Nephron (organoid): ENCODE data around the gene PEPD.

Experiments used
- H3K27ac Mint-ChIP-seq, 3 experiments: 2 replicates each; pipeline ENCODE4 v1.8.0; 2020; ENCODE audit warnings: mixed read lengths in 3 of 3, mild to moderate bottlenecking in 2 of 3, moderate library complexity in 1 of 3
- H3K27me3 Mint-ChIP-seq: 2 replicates; pipeline ENCODE4 v1.8.0; 2021; ENCODE audit warnings: low read depth, mild to moderate bottlenecking, moderate library complexity, mixed read lengths
- H3K36me3 Mint-ChIP-seq: 2 replicates; pipeline ENCODE4 v1.8.0; 2020; ENCODE audit warnings: low read depth, mixed read lengths
- H3K4me1 Mint-ChIP-seq: 2 replicates; pipeline ENCODE4 v1.8.0; 2020; ENCODE audit warnings: mixed read lengths
- H3K4me3 Mint-ChIP-seq, 3 experiments: 2 replicates each; pipeline ENCODE4 v1.8.0; 2020; ENCODE audit warnings: mild to moderate bottlenecking in 3 of 3, mixed read lengths in 3 of 3, moderate library complexity in 2 of 3
- H3K9me3 Mint-ChIP-seq: 2 replicates; pipeline ENCODE4 v1.8.0; 2020; ENCODE audit warnings: mixed read lengths
- TF ChIP-seq, protein P1 (sequence below), 3 experiments: fragments of 200-600 bp; sonication (generic); IDR thresholded peaks; one replicate each; pipeline ENCODE4 v1.5.0; 2021; ENCODE audit warnings: antibody characterized with exemption in 3 of 3; ENCODE audit not compliant: unreplicated experiment in 3 of 3

Gene PEPD

DNA sequence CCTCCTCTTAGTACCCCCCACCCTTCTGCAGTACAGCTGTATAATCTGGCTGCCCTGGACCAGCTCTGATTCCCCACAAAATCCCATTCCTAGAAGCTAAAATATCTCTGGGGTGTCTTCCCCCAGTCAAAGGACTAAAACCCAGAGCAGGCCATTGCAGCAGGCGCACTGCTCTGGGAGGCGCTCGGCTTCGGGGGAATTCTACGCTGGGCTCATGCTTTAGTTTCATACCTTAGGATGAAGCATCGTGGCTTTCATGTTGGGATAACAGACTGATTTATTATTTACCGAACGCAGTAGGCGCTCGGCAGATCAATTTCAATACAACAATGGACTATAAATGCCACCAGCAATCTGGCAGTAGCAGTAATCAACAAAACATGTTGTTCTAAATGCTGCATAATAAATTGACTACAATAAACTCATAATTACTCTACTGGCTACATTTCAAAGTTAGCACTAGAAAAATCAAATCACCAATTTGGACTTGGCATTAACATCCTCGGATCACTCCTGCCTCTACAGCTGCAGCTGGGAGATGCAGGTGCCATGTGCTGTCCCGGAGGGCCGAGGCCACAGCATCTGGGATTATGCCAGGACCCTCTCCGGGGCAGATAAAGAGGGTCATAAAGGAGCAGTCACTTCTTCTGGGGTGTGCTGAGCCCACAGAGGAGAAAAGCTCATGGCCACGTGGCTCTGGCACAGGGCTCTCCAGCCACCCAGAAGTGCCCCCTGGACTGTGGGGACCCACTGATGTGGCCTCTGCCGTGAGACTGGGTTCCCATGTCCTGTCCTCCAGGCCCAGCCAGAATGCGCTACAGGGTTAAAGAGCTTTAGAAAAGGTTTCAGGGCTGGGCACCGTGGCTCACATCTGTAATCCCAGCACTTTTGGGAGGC, 112.8 kb downstream of the PEPD start:
- Mint-ChIP-seq H3K36me3 (no peaks in the 10 kb centered on the region), H3K4me3 (no peak overlapping the region), H3K27ac (no peak overlapping the region), H3K27me3 (no peaks in the 10 kb centered on the region), H3K9me3 (no peaks in the 10 kb centered on the region), H3K4me1 (peaks cover 15% of the 10 kb centered on the region)
- TF ChIP-seq, protein P1, sequence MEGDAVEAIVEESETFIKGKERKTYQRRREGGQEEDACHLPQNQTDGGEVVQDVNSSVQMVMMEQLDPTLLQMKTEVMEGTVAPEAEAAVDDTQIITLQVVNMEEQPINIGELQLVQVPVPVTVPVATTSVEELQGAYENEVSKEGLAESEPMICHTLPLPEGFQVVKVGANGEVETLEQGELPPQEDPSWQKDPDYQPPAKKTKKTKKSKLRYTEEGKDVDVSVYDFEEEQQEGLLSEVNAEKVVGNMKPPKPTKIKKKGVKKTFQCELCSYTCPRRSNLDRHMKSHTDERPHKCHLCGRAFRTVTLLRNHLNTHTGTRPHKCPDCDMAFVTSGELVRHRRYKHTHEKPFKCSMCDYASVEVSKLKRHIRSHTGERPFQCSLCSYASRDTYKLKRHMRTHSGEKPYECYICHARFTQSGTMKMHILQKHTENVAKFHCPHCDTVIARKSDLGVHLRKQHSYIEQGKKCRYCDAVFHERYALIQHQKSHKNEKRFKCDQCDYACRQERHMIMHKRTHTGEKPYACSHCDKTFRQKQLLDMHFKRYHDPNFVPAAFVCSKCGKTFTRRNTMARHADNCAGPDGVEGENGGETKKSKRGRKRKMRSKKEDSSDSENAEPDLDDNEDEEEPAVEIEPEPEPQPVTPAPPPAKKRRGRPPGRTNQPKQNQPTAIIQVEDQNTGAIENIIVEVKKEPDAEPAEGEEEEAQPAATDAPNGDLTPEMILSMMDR (IDR thresholded peaks at IDR 0.05; ENCODE audit: unreplicated experiment in 3 of 3), result no peak

DNA sequence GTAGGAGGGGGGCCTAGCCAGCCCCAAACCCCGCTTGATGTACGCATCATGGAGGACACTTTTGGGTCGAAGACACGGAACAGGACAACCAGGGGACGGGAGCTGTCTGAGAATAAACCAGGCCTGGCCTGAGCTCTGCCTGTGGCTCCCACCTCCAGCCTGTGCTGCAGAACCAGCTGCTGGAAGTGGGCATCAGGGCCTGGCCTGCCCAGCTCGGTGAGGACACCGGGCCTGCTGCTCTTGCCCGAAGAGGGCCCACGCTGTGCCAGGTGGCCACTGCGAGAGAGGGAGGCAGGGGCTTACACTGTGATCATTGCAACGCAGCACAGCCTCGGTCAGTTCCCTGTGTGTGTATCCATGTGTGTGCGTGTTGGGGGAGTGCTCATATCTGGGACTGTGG, 113.5 kb downstream of the PEPD start:
- no peaks in the 10 kb centered on the region for H3K36me3 Mint-ChIP-seq
- no peaks in the 10 kb centered on the region for H3K27me3 Mint-ChIP-seq
- H3K4me3 Mint-ChIP-seq, result no peak overlapping the region

DNA sequence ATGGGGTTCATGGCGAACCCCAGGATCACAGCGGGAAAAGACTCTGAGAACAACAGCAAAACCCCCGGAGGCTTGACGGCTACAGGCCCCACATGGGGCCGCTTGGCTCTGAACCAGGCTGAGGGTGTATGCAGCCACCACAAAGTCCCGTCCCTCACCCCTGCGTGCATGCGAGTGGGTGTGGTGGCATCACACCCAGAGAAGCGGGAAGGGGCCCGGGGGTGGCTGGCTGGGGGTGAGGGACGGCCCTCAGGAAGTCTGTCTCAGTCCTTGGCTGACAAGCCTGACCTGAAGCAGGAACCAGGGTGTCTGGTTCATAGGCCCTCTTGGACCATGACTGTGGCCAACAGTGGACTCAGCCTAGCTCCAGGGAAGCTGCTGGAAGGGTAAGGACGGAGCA, 113.9 kb downstream of the PEPD start:
- H3K4me3 Mint-ChIP-seq, result no peak overlapping the region
- H3K4me1 Mint-ChIP-seq, result peaks cover 15% of the 10 kb centered on the region
- TF ChIP-seq, protein P1 (IDR thresholded peaks at IDR 0.05; ENCODE audit: unreplicated experiment in 3 of 3), result no peak
- H3K9me3 Mint-ChIP-seq, result no peaks in the 10 kb centered on the region
- H3K36me3 Mint-ChIP-seq, result no peaks in the 10 kb centered on the region
- no peaks in the 10 kb centered on the region for H3K27me3 Mint-ChIP-seq
- H3K27ac Mint-ChIP-seq, result no peak overlapping the region

More for the DNA sequence above, 113.5 kb downstream of the PEPD start:
- no peaks in the 10 kb centered on the region for H3K9me3 Mint-ChIP-seq
- no peak overlapping the region for H3K27ac Mint-ChIP-seq
- TF ChIP-seq, protein P1 (IDR thresholded peaks at IDR 0.05; ENCODE audit: unreplicated experiment in 3 of 3), result no peak
- peaks cover 15% of the 10 kb centered on the region for H3K4me1 Mint-ChIP-seq

DNA sequence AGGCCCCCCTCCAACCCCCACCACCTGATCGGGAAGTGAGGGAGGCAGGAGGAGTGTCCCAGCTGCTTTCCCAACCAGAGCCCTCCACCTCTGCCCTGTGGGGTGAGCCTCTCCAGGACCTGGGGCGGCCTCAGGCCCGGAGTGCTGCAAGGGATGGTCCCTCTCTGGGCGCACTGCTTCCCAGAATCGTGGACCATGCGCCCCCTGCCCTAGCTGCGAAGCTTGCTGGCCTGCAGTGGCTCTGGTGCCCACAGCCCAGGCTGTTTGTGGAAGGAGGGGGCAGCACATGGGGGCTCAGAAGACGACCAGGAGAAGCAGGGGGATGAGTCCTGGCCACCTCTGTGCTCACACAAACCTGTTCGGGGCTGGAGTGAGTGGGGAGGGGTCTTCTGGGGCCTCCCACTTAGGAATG, 114.4 kb downstream of the PEPD start:
- no peaks in the 10 kb centered on the region for H3K9me3 Mint-ChIP-seq
- H3K36me3 Mint-ChIP-seq, result no peaks in the 10 kb centered on the region
- TF ChIP-seq, protein P1 (IDR thresholded peaks at IDR 0.05; ENCODE audit: unreplicated experiment in 3 of 3), result no peak
- no peak overlapping the region for H3K27ac Mint-ChIP-seq
- H3K4me1 Mint-ChIP-seq, result peaks cover 15% of the 10 kb centered on the region
- H3K27me3 Mint-ChIP-seq, result no peaks in the 10 kb centered on the region
- no peak overlapping the region for H3K4me3 Mint-ChIP-seq

DNA sequence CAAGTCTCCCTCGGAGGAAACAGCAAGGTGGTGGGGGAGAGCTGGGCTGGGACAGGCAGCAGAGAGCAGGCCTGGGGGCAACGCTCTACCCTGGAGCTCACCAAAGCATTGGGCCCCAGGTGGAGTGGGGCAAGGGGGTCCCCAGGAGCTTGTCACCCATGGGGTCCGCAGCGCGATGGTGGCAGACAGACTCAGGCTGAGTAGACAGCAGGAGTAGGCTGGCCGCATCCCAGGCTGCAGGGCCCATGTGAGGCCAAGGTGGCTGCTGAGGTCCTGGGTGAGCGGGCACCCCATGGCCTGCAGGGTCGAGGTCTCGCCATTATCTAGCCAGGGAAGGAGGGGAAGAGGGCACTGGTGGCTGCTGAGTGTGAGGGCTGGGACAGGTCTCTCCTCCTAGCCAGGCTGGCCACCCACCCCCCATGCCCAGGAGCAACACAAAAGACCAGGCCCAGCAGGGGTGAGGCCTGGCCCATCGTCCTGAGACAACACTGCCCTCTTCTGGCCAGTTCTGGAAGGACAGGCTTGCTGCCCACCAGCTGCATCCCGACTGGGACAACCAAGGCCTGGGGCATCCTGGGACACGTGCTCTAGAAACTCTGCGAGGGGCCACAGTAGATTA, 115.0 kb downstream of the PEPD start:
- Mint-ChIP-seq H3K27me3 (no peaks in the 10 kb centered on the region), H3K4me3 (no peak overlapping the region), H3K9me3 (no peaks in the 10 kb centered on the region), H3K4me1 (peaks cover 15% of the 10 kb centered on the region), H3K27ac (no peak overlapping the region), H3K36me3 (no peaks in the 10 kb centered on the region)
- TF ChIP-seq, protein P1 (IDR thresholded peaks at IDR 0.05; ENCODE audit: unreplicated experiment in 3 of 3), result peak; percentile 88 to 93 (median 91)
